Hepatocyte (in vitro differentiated cells): Measurements from ENCODE around the gene ITK. TPM values are rescaled to one million over a fixed set of nuclear protein-coding genes. Genes with fewer than 3 reads are reported as not detected.

Experiments used
- DNase-seq: peaks from one replicate; pipeline ENCODE4 v3.0.0-alpha.2; 2016; ENCODE audit warnings: low spot score
- H2AFZ ChIP-seq: fragments of 200-600 bp; sonication (generic); 2 replicates; pipeline ENCODE4 v1.6.0; 2016; ENCODE audit warnings: antibody characterized with exemption, mild to moderate bottlenecking
- H3K27ac ChIP-seq: fragments of 200-600 bp; sonication (generic); 2 replicates; pipeline ENCODE4 v1.5.1; 2016; ENCODE audit warnings: mild to moderate bottlenecking
- H3K27me3 ChIP-seq: fragments of 200-600 bp; sonication (generic); 2 replicates; pipeline ENCODE4 v1.6.1; 2016
- H3K36me3 ChIP-seq: fragments of 200-600 bp; sonication (generic); replicated peaks from 2 replicates; pipeline ENCODE4 v1.5.1; 2016; ENCODE audit warnings: low read depth; ENCODE audit not compliant: insufficient read depth
- H3K4me1 ChIP-seq: fragments of 200-600 bp; sonication (generic); 2 replicates; pipeline ENCODE4 v1.5.1; 2016; ENCODE audit warnings: mild to moderate bottlenecking, moderate library complexity; ENCODE audit not compliant: insufficient read depth
- H3K4me2 ChIP-seq: fragments of 200-600 bp; sonication (generic); 2 replicates; pipeline ENCODE4 v1.6.0; 2016
- H3K4me3 ChIP-seq: fragments of 200-600 bp; sonication (generic); 2 replicates; pipeline ENCODE4 v1.5.1; 2016; ENCODE audit warnings: mild to moderate bottlenecking
- H3K79me2 ChIP-seq: fragments of 200-600 bp; sonication (generic); 2 replicates; pipeline ENCODE4 v1.6.0; 2017; ENCODE audit warnings: mild to moderate bottlenecking
- H3K9me2 ChIP-seq: fragments of 200-600 bp; sonication (generic); replicated peaks from 2 replicates; pipeline ENCODE4 v1.6.0; 2017; ENCODE audit warnings: mild to moderate bottlenecking; ENCODE audit not compliant: insufficient read depth
- H3K9me3 ChIP-seq: fragments of 200-600 bp; sonication (generic); 2 replicates; pipeline ENCODE4 v1.5.1; 2016; ENCODE audit warnings: low read depth, mild to moderate bottlenecking
- H4K20me1 ChIP-seq: fragments of 200-600 bp; sonication (generic); 2 replicates; pipeline ENCODE4 v1.6.0; 2016; ENCODE audit warnings: mild to moderate bottlenecking; ENCODE audit not compliant: insufficient read depth, poor library complexity, severe bottlenecking
- CTCF ChIP-seq: fragments of 200-600 bp; sonication (generic); IDR thresholded peaks from 2 replicates; pipeline ENCODE4 v1.5.1; 2016; ENCODE audit warnings: antibody characterized with exemption, mild to moderate bottlenecking; ENCODE audit not compliant: poor library complexity
- EZH2 ChIP-seq: fragments of 200-600 bp; sonication (generic); IDR thresholded peaks from 2 replicates; pipeline ENCODE4 v1.6.1; 2016; ENCODE audit warnings: antibody characterized with exemption, mild to moderate bottlenecking, borderline replicate concordance
- EZH2phosphoT487 ChIP-seq: fragments of 200-600 bp; sonication (generic); IDR thresholded peaks from one replicate; pipeline ENCODE4 v1.6.1; 2018; ENCODE audit warnings: antibody characterized with exemption, mild to moderate bottlenecking, low read depth, moderate library complexity; ENCODE audit not compliant: unreplicated experiment, severe bottlenecking
- WGBS: methylation state at CpG from one replicate; pipeline ENCODE4 v1.1.6; 2016; ENCODE audit warnings: low lambda C conversion rate; ENCODE audit errors: missing lambda C conversion rate; 5-methylcytosine and 5-hydroxymethylcytosine counted together
- polyA plus RNA-seq: library from polyadenylated mRNA; unstranded; fragments of >200 nt; fragmentation: Nextera tagmentation; extraction: Ambion mirVana; gene quantifications from 2 replicates; pipeline ENCODE4 v1.2.1, GENCODE V29; 2016
- total RNA-seq: library from RNA; depleted of rRNA; stranded (reverse); fragments of >200 nt; gene quantifications from 2 replicates; pipeline ENCODE4 v1.2.3, GENCODE V29; 2014

The ITK gene
- total and polyA plus RNA-seq, 2 experiments from 2014 or later = 0.18 to 0.20 TPM

DNA sequence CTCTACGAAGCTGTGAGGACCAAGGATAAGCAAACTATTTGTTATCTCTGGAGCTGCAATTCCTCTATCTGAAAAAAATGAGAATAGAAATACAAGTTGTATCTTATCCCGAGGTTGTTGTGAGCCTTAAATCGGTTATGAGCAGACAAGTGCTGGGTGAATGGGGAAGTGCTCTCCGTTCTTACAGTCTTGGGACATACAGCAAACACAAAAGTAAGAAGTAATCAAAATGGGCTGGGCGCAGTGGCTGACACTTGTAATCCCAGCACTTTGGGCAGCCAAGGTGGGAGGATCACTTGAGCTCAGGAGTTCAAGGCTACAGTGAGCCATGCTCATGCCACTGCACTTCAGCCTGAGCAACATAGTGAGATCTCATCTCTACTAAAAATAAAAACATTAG lies 31.7 kb downstream of the ITK start:
- Histone ChIP-seq H2AFZ (no peak overlapping the region), H3K27ac (no peak overlapping the region), H3K4me1 (no peaks in the 10 kb centered on the region), H3K27me3 (no peaks in the 10 kb centered on the region), H3K36me3 (no peaks in the 10 kb centered on the region), H3K9me2 (no peaks in the 10 kb centered on the region), H3K4me2 (no peak overlapping the region), H3K4me3 (no peak overlapping the region), H4K20me1 (no peaks in the 10 kb centered on the region), H3K79me2 (no peaks in the 10 kb centered on the region), H3K9me3 (no peaks in the 10 kb centered on the region)
- TF ChIP-seq CTCF = no peak
- TF ChIP-seq EZH2 = no peak
- no peak for TF ChIP-seq EZH2phosphoT487
- no peak for DNase-seq
- 88% methylated on average over 5 of the region's 5 CpGs for WGBS

DNA sequence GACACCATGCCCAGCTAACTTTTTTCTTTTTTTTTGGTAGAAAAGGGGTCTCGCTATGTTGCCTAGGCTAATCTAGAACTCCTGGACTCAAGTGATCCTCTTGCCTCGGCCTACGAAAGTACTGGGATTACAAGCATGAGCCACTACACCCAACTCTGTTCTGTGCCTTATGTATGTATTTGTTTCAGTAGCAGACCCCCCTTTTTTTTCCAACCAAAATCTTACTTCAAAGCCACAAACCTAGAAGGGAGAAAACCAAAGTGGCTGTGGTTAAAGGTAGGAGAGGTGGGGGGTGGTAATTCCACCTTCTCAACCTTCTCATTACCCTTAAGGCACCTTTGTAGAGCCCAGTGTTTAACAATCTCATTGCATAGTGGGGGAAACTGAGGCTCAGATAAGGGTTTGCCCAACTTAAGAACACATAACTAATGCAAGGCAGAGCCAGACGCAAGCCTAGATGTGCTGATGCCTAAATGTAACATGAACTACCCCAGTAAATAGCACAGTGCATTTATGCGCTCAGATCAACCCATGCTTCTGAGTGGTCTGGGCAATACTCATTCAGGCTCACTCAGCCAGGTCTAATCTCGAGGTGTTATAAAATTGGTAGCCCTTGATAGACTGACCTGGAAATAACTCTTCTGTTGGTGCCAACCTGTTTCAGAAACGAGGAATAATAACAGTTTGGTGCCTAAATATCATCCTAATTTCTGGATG lies 33.0 kb downstream of the ITK start:
- Histone ChIP-seq H3K4me3 (no peak overlapping the region), H3K36me3 (no peaks in the 10 kb centered on the region), H3K27me3 (no peaks in the 10 kb centered on the region), H3K4me1 (no peaks in the 10 kb centered on the region), H4K20me1 (no peaks in the 10 kb centered on the region), H3K9me2 (no peaks in the 10 kb centered on the region), H3K4me2 (no peak overlapping the region), H3K27ac (no peak overlapping the region), H3K79me2 (no peaks in the 10 kb centered on the region), H2AFZ (no peak overlapping the region), H3K9me3 (no peaks in the 10 kb centered on the region)
- TF ChIP-seq EZH2phosphoT487 = no peak
- no peak for TF ChIP-seq EZH2
- TF ChIP-seq CTCF = no peak
- DNase-seq = no peak
- WGBS = 90% methylated on average over 7 of the region's 7 CpGs

GRCh38 chr5:157214415-157214814 lies 33.8 kb downstream of the ITK start:
- Histone ChIP-seq H3K9me3 (no peaks in the 10 kb centered on the region), H3K79me2 (no peaks in the 10 kb centered on the region), H2AFZ (no peak overlapping the region), H3K9me2 (no peaks in the 10 kb centered on the region), H4K20me1 (no peaks in the 10 kb centered on the region), H3K4me1 (no peaks in the 10 kb centered on the region), H3K4me2 (no peak overlapping the region), H3K36me3 (no peaks in the 10 kb centered on the region), H3K4me3 (no peak overlapping the region), H3K27me3 (no peaks in the 10 kb centered on the region), H3K27ac (no peak overlapping the region)
- no peak for DNase-seq
- TF ChIP-seq EZH2 = no peak
- TF ChIP-seq CTCF = no peak
- TF ChIP-seq EZH2phosphoT487 = no peak
